Measurements from ENCODE around the gene PMPCB. TPM values are rescaled to one million over a fixed set of nuclear protein-coding genes. Genes with fewer than 3 reads are reported as not detected.

Gene PMPCB
- total and polyA plus RNA-seq, 2 donors (not counting 1 experiment from before 2014, with no cell fraction given) = 62.8 to 94.4 TPM

DNA sequence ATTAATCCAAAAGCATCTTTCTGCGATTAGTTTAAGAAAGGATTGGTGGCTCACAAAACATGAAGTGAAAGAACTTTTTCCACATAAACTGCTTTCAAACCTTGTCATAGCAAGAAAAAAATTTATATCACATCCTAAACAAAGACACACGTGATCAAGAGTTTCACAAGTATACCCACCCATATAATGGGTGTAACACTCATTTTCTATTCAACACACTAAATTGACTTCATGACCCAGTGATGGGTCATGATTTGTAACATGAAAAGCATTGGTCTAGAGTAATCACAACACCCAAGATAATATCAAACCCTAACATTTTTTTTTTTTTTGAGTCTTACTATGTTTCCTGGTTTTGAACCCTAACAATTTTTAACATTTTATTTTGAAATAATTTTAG lies 17.6 kb downstream of the PMPCB start:
- Histone ChIP-seq H3K4me1 (ENCODE audit: control insufficient read depth, extremely low read depth, insufficient read depth, low read length) (no peaks in the 10 kb centered on the region), H3K79me2 (ENCODE audit: control insufficient read depth, insufficient read depth, low read length) (no peaks in the 10 kb centered on the region), H3K4me3 (replicated peaks in 1 of 4; ENCODE audit: control extremely low read depth in 1 of 4, insufficient read depth in 1 of 4, low read depth in 3 of 4, low read length in 4 of 4) (no peak overlapping the region), H3K36me3 (ENCODE audit: control insufficient read depth, insufficient read depth, low read length) (peaks cover 17% of the 10 kb centered on the region), H3K4me2 (ENCODE audit: extremely low read depth, insufficient read depth, low read length) (no peak overlapping the region), H2AFZ (ENCODE audit: low read length) (no peak overlapping the region), H3K9me3 (ENCODE audit: control insufficient read depth, insufficient read depth, low read depth, low read length) (no peaks in the 10 kb centered on the region), H3K27me3 (ENCODE audit: control insufficient read depth, insufficient read depth, low read length) (no peaks in the 10 kb centered on the region), H4K20me1 (ENCODE audit: control insufficient read depth, extremely low read depth, insufficient read depth, low read length) (no peaks in the 10 kb centered on the region), H3K9ac (ENCODE audit: insufficient read depth, low read length) (no peak overlapping the region), H3K27ac (ENCODE audit: insufficient read depth, low read length) (no peak overlapping the region)
- TF ChIP-seq, protein P1, sequence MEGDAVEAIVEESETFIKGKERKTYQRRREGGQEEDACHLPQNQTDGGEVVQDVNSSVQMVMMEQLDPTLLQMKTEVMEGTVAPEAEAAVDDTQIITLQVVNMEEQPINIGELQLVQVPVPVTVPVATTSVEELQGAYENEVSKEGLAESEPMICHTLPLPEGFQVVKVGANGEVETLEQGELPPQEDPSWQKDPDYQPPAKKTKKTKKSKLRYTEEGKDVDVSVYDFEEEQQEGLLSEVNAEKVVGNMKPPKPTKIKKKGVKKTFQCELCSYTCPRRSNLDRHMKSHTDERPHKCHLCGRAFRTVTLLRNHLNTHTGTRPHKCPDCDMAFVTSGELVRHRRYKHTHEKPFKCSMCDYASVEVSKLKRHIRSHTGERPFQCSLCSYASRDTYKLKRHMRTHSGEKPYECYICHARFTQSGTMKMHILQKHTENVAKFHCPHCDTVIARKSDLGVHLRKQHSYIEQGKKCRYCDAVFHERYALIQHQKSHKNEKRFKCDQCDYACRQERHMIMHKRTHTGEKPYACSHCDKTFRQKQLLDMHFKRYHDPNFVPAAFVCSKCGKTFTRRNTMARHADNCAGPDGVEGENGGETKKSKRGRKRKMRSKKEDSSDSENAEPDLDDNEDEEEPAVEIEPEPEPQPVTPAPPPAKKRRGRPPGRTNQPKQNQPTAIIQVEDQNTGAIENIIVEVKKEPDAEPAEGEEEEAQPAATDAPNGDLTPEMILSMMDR (conservative IDR thresholded peaks at IDR 0.05 in 1 of 2, IDR thresholded peaks at IDR 0.05 in 1 of 2; ENCODE audit: low read depth in 1 of 2, low read length in 2 of 2) = no peak
- TF ChIP-seq EZH2 (IDR thresholded peaks at IDR 0.05; ENCODE audit: low read length, missing control alignments) = no peak
- DNase-seq (ENCODE audit: low read depth in 2 of 2) = no peak

GRCh38 chr7:103316380-103316941 lies 19.2 kb downstream of the PMPCB start:
- TF ChIP-seq, protein P1 (conservative IDR thresholded peaks at IDR 0.05 in 1 of 2, IDR thresholded peaks at IDR 0.05 in 1 of 2; ENCODE audit: low read depth in 1 of 2, low read length in 2 of 2) = no peak
- no peak for TF ChIP-seq EZH2 (IDR thresholded peaks at IDR 0.05; ENCODE audit: low read length, missing control alignments)
- Histone ChIP-seq H3K27me3 (ENCODE audit: control insufficient read depth, insufficient read depth, low read length) (no peaks in the 10 kb centered on the region), H3K4me1 (ENCODE audit: control insufficient read depth, extremely low read depth, insufficient read depth, low read length) (no peaks in the 10 kb centered on the region), H4K20me1 (ENCODE audit: control insufficient read depth, extremely low read depth, insufficient read depth, low read length) (no peaks in the 10 kb centered on the region), H3K79me2 (ENCODE audit: control insufficient read depth, insufficient read depth, low read length) (no peaks in the 10 kb centered on the region), H2AFZ (ENCODE audit: low read length) (no peak overlapping the region), H3K9me3 (ENCODE audit: control insufficient read depth, insufficient read depth, low read depth, low read length) (no peaks in the 10 kb centered on the region), H3K27ac (ENCODE audit: insufficient read depth, low read length) (no peak overlapping the region), H3K9ac (ENCODE audit: insufficient read depth, low read length) (no peak overlapping the region), H3K4me3 (replicated peaks in 1 of 4; ENCODE audit: control extremely low read depth in 1 of 4, insufficient read depth in 1 of 4, low read depth in 3 of 4, low read length in 4 of 4) (no peak overlapping the region), H3K4me2 (ENCODE audit: extremely low read depth, insufficient read depth, low read length) (no peak overlapping the region), H3K36me3 (ENCODE audit: control insufficient read depth, insufficient read depth, low read length) (peaks cover 17% of the 10 kb centered on the region)
- DNase-seq (ENCODE audit: low read depth in 2 of 2) = no peak

DNA sequence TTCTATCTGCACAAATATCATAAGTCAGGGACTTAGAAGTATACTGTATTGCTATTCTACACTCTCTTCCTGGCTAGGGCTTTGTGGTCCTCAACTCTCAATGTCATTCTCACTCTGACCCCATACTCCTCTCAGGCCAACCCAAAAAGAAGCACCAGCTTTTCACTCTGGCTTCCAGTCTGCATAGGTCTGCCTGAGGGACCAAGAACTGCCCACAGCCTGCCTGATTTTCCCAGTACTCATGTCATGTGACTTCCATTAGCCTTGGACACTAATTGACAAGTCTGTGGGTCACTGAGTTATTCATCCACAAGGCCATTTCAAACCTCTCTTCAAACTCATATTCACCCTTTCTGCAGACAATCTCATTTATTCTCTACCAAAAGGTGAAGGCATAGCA lies 19.8 kb downstream of the PMPCB start:
- Histone ChIP-seq H4K20me1 (ENCODE audit: control insufficient read depth, extremely low read depth, insufficient read depth, low read length) (no peaks in the 10 kb centered on the region), H3K4me2 (ENCODE audit: extremely low read depth, insufficient read depth, low read length) (no peak overlapping the region), H3K27ac (ENCODE audit: insufficient read depth, low read length) (no peak overlapping the region), H2AFZ (ENCODE audit: low read length) (no peak overlapping the region), H3K9me3 (ENCODE audit: control insufficient read depth, insufficient read depth, low read depth, low read length) (no peaks in the 10 kb centered on the region), H3K4me1 (ENCODE audit: control insufficient read depth, extremely low read depth, insufficient read depth, low read length) (no peaks in the 10 kb centered on the region), H3K9ac (ENCODE audit: insufficient read depth, low read length) (no peak overlapping the region), H3K79me2 (ENCODE audit: control insufficient read depth, insufficient read depth, low read length) (no peaks in the 10 kb centered on the region), H3K4me3 (replicated peaks in 1 of 4; ENCODE audit: control extremely low read depth in 1 of 4, insufficient read depth in 1 of 4, low read depth in 3 of 4, low read length in 4 of 4) (no peak overlapping the region), H3K36me3 (ENCODE audit: control insufficient read depth, insufficient read depth, low read length) (peaks cover 18% of the 10 kb centered on the region), H3K27me3 (ENCODE audit: control insufficient read depth, insufficient read depth, low read length) (no peaks in the 10 kb centered on the region)
- no peak for TF ChIP-seq EZH2 (IDR thresholded peaks at IDR 0.05; ENCODE audit: low read length, missing control alignments)
- TF ChIP-seq, protein P1 (conservative IDR thresholded peaks at IDR 0.05 in 1 of 2, IDR thresholded peaks at IDR 0.05 in 1 of 2; ENCODE audit: low read depth in 1 of 2, low read length in 2 of 2) = no peak
- DNase-seq (ENCODE audit: low read depth in 2 of 2) = no peak
